H9 (cell line): ENCODE data around the gene CYTH3. TPM values are rescaled to one million over a fixed set of nuclear protein-coding genes. Genes with fewer than 3 reads are reported as not detected.
A peak's percentile ranks its signal among the peaks of the same experiment; 100 is the strongest.
"Not testable (repeated sequence)": the region's sequence is repeated elsewhere in the genome, so short reads cannot be mapped to it uniquely, and the experiment has no call there.

Experiments
- DNase-seq: peaks from one replicate; pipeline ENCODE4 v3.0.0-alpha.2; 2017
- H2AFZ ChIP-seq: one replicate; pipeline ENCODE4 v1.6.1; 2013; ENCODE audit warnings: mild to moderate bottlenecking, low read length, control low read depth, moderate library complexity
- H2AK5ac ChIP-seq: 2 replicates; pipeline ENCODE4 v1.6.1; 2013; ENCODE audit warnings: low read length, control low read depth, mixed read lengths; ENCODE audit not compliant: insufficient read length
- H2BK120ac ChIP-seq: one replicate; pipeline ENCODE4 v1.6.1; 2013; ENCODE audit warnings: low read depth, mild to moderate bottlenecking, low read length, control low read depth, inconsistent platforms; ENCODE audit not compliant: poor library complexity, severe bottlenecking
- H2BK12ac ChIP-seq: 2 replicates; pipeline ENCODE4 v1.6.1; 2013; ENCODE audit warnings: low read length, control low read depth, mixed read lengths, low read depth; ENCODE audit not compliant: insufficient read length
- H2BK15ac ChIP-seq: 2 replicates; pipeline ENCODE4 v1.6.1; 2013; ENCODE audit warnings: low read depth, low read length, control low read depth
- H2BK20ac ChIP-seq: one replicate; pipeline ENCODE4 v1.6.1; 2013; ENCODE audit warnings: low read depth, mild to moderate bottlenecking, low read length, control low read depth, inconsistent platforms; ENCODE audit not compliant: poor library complexity, severe bottlenecking
- H2BK5ac ChIP-seq: 2 replicates; pipeline ENCODE4 v1.6.1; 2013; ENCODE audit warnings: low read length, control low read depth, mixed read lengths; ENCODE audit not compliant: insufficient read length
- H3K14ac ChIP-seq: 2 replicates; pipeline ENCODE4 v1.6.1; 2013; ENCODE audit warnings: low read length, control low read depth; ENCODE audit not compliant: insufficient read depth
- H3K18ac ChIP-seq: 2 replicates; pipeline ENCODE4 v1.6.1; 2013; ENCODE audit warnings: low read depth, mild to moderate bottlenecking, mixed read lengths, low read length, control low read depth; ENCODE audit not compliant: insufficient read length
- H3K23ac ChIP-seq: 2 replicates; pipeline ENCODE4 v1.6.1; 2013; ENCODE audit warnings: low read length, control low read depth, mixed read lengths, low read depth; ENCODE audit not compliant: insufficient read length
- H3K23me2 ChIP-seq: 2 replicates; pipeline ENCODE4 v1.6.1; 2013; ENCODE audit warnings: low read depth, mild to moderate bottlenecking, mixed read lengths, low read length, control low read depth; ENCODE audit not compliant: insufficient read length, poor library complexity, severe bottlenecking
- H3K27ac ChIP-seq: 2 replicates; pipeline ENCODE4 v1.5.1; 2013; ENCODE audit warnings: low read length, control low read depth, mixed read lengths, low read depth; ENCODE audit not compliant: insufficient read length
- H3K27me3 ChIP-seq: 2 replicates; pipeline ENCODE4 v1.6.1; 2013; ENCODE audit warnings: low read length, control low read depth, inconsistent platforms; ENCODE audit not compliant: insufficient read depth
- H3K4ac ChIP-seq: 2 replicates; pipeline ENCODE4 v1.6.1; 2013; ENCODE audit warnings: low read depth, mild to moderate bottlenecking, control low read depth, inconsistent platforms, low read length, moderate library complexity
- H3K4me1 ChIP-seq: 2 replicates; pipeline ENCODE4 v1.6.1; 2013; ENCODE audit warnings: low read length, control low read depth, inconsistent platforms; ENCODE audit not compliant: insufficient read depth
- H3K4me2 ChIP-seq: 2 replicates; pipeline ENCODE4 v1.6.1; 2013; ENCODE audit warnings: low read length, control low read depth, mixed read lengths; ENCODE audit not compliant: insufficient read length, insufficient read depth
- H3K56ac ChIP-seq: 2 replicates; pipeline ENCODE4 v1.6.1; 2013; ENCODE audit warnings: low read depth, mild to moderate bottlenecking, mixed read lengths, low read length, control low read depth; ENCODE audit not compliant: insufficient read length
- H3K79me1 ChIP-seq: 2 replicates; pipeline ENCODE4 v1.6.1; 2013; ENCODE audit warnings: low read depth, mild to moderate bottlenecking, moderate library complexity, low read length, control low read depth, inconsistent platforms; ENCODE audit not compliant: insufficient read depth, poor library complexity, severe bottlenecking
- H3K79me2 ChIP-seq: 2 replicates; pipeline ENCODE4 v1.6.1; 2013; ENCODE audit warnings: low read length, control low read depth, inconsistent platforms; ENCODE audit not compliant: insufficient read depth
- H3K9ac ChIP-seq: 2 replicates; pipeline ENCODE4 v1.6.1; 2013; ENCODE audit warnings: low read length, control low read depth, mixed read lengths; ENCODE audit not compliant: insufficient read length; ENCODE audit errors: extremely low read depth
- H3K9me3 ChIP-seq: one replicate; pipeline ENCODE4 v1.6.1; 2013; ENCODE audit warnings: low read depth, low read length, inconsistent platforms; ENCODE audit not compliant: control insufficient read depth
- H3T11ph ChIP-seq: one replicate; pipeline ENCODE4 v1.6.1; 2013; ENCODE audit warnings: mild to moderate bottlenecking, low read length, control low read depth, inconsistent platforms
- H4K20me1 ChIP-seq: one replicate; pipeline ENCODE4 v1.6.1; 2013; ENCODE audit not compliant: control insufficient read depth, insufficient read length, insufficient read depth
- H4K5ac ChIP-seq: 2 replicates; pipeline ENCODE4 v1.6.1; 2013; ENCODE audit warnings: low read depth, mild to moderate bottlenecking, mixed read lengths, low read length, control low read depth; ENCODE audit not compliant: insufficient read length
- H4K8ac ChIP-seq: replicated peaks from 2 replicates; pipeline ENCODE4 v1.6.1; 2013; ENCODE audit warnings: low read length, control low read depth, mixed read lengths, low read depth; ENCODE audit not compliant: insufficient read length
- H4K91ac ChIP-seq: 2 replicates; pipeline ENCODE4 v1.6.1; 2013; ENCODE audit warnings: low read depth, mild to moderate bottlenecking, moderate library complexity, mixed read lengths, low read length, control low read depth; ENCODE audit not compliant: insufficient read length
- H3K27ac Mint-ChIP-seq, 3 experiments: 2 replicates in 2 of 3; 3 replicates in 1 of 3; pipeline ENCODE4 v1.8.0; 2020 to 2021; ENCODE audit warnings: mixed read lengths in 3 of 3, mild to moderate bottlenecking in 1 of 3, moderate library complexity in 1 of 3
- H3K27me3 Mint-ChIP-seq: 2 replicates; pipeline ENCODE4 v1.8.0; 2021; ENCODE audit warnings: low read depth, mild to moderate bottlenecking, moderate library complexity, mixed read lengths
- H3K36me3 Mint-ChIP-seq, 3 experiments: 2 replicates in 2 of 3; 3 replicates in 1 of 3; pipeline ENCODE4 v1.8.0; 2020 to 2021; ENCODE audit warnings: low read depth in 3 of 3, mixed read lengths in 3 of 3; ENCODE audit not compliant: insufficient read depth in 1 of 3
- H3K4me1 Mint-ChIP-seq, 2 experiments: 2 replicates each; pipeline ENCODE4 v1.8.0; 2020; ENCODE audit warnings: mixed read lengths in 2 of 2
- H3K4me3 Mint-ChIP-seq, 2 experiments: 2 replicates in 1 of 2; 3 replicates in 1 of 2; pipeline ENCODE4 v1.8.0; 2020 to 2021; ENCODE audit warnings: mild to moderate bottlenecking in 2 of 2, mixed read lengths in 2 of 2, moderate library complexity in 1 of 2
- H3K9me3 Mint-ChIP-seq, 2 experiments: 2 replicates in 1 of 2; 3 replicates in 1 of 2; pipeline ENCODE4 v1.8.0; 2020; ENCODE audit warnings: mild to moderate bottlenecking in 2 of 2, mixed read lengths in 2 of 2, moderate library complexity in 1 of 2
- WGBS: extraction: QIAGEN DNeasy Blood & Tissue Kit; methylation state at CpG from one replicate; pipeline ENCODE4 v1.1.7; 2013; ENCODE audit warnings: missing lambda C conversion rate, low lambda C conversion rate, mixed read lengths; ENCODE audit not compliant: insufficient read length; ENCODE audit errors: extremely low coverage; 5-methylcytosine and 5-hydroxymethylcytosine counted together
- total RNA-seq: library from RNA; stranded (reverse); gene quantifications from 2 replicates; pipeline ENCODE4 v1.2.1, GENCODE V29; 2021
- TF ChIP-seq, protein P1 (sequence below): fragments of 200-600 bp; sonication (generic); conservative IDR thresholded peaks from 3 replicates; pipeline ENCODE4 v1.8.0; 2021; ENCODE audit warnings: antibody characterized with exemption, mild to moderate bottlenecking

The CYTH3 gene
- total RNA-seq, 1 experiment from 2014 or later: 12.3 TPM

DNA sequence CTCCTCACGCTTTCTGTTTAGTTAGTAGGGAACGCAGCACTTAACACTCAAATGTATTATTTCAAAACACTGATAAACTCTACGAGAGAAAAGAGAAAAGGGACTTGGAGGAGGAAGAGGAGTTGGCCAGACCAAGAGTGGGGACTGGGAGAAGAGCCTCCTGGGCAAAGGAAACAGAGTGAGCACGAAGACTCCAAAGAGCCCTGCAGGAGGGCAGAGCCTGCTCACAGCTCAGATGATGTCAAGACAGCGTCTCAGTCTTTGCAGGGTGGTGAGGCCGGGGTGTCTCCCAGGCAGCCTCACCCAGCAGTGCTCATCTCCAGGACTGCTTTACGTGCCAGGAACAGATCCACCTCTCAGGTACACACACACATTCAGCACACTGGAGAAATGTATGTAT, 41.2 kb downstream of the CYTH3 start:
- Histone ChIP-seq H3K9me3 (no peaks in the 10 kb centered on the region), H2BK15ac (no peak overlapping the region), H4K8ac (no peak overlapping the region), H2BK12ac (no peak overlapping the region), H2BK120ac (no peak overlapping the region), H4K5ac (no peak overlapping the region), H3K23me2 (no peaks in the 10 kb centered on the region), H4K91ac (no peak overlapping the region), H3K14ac (no peak overlapping the region), H2BK20ac (no peak overlapping the region), H3K27me3 (no peaks in the 10 kb centered on the region), H3T11ph (no peak overlapping the region), H3K79me1 (no peaks in the 10 kb centered on the region), H3K4me2 (no peak overlapping the region), H2AFZ (no peak overlapping the region), H3K4me1 (no peaks in the 10 kb centered on the region), H3K23ac (no peak overlapping the region), H3K4ac (no peak overlapping the region), H3K79me2 (0 out of 2 replicates have a peak, but pooled peaks cover under 1% of the 10 kb centered on the region), H3K18ac (no peak overlapping the region), H4K20me1 (no peaks in the 10 kb centered on the region), H2BK5ac (no peak overlapping the region), H3K9ac (no peak overlapping the region), H2AK5ac (no peak overlapping the region), H3K27ac (no peak overlapping the region), H3K56ac (no peak overlapping the region)
- no CpG with 5 or more reads among the region's 7 CpGs for WGBS
- Mint-ChIP-seq H3K4me3 (no peak overlapping the region), H3K36me3 (no peaks in the 10 kb centered on the region), H3K9me3 (peaks cover 0 to under 1% of the 10 kb centered on the region in 2 experiments; a peak in 1 of 5 replicates), H3K27ac (peak overlapping the region; percentile 1 to 57 (median 16); a peak in 5 of 7 replicates), H3K4me1 (peaks cover 36 to 38% of the 10 kb centered on the region in 2 experiments), H3K27me3 (no peaks in the 10 kb centered on the region)
- DNase-seq: no peak
- TF ChIP-seq, protein P1, sequence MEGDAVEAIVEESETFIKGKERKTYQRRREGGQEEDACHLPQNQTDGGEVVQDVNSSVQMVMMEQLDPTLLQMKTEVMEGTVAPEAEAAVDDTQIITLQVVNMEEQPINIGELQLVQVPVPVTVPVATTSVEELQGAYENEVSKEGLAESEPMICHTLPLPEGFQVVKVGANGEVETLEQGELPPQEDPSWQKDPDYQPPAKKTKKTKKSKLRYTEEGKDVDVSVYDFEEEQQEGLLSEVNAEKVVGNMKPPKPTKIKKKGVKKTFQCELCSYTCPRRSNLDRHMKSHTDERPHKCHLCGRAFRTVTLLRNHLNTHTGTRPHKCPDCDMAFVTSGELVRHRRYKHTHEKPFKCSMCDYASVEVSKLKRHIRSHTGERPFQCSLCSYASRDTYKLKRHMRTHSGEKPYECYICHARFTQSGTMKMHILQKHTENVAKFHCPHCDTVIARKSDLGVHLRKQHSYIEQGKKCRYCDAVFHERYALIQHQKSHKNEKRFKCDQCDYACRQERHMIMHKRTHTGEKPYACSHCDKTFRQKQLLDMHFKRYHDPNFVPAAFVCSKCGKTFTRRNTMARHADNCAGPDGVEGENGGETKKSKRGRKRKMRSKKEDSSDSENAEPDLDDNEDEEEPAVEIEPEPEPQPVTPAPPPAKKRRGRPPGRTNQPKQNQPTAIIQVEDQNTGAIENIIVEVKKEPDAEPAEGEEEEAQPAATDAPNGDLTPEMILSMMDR: no peak

DNA sequence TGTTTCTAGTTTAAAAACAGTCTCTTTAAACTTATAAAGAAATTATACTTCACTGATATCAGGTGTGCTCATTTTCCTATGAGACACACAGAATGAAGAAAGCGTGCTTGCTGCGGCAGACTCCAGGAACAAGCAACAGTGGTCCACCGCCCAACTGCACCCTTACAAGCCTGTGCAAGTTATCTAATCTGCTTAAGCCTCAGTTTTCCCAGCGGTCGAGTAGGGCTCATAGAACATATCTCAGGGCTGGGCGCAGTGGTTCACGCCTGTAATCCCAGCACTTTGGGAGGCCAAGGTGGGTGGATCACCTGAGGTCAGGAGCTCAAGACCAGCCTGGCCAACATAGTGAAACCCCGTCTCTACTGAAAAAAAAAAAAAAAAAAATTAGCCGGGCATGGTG, 43.1 kb downstream of the CYTH3 start:
- not testable (repeated sequence) for H2BK20ac ChIP-seq, H2BK12ac ChIP-seq, H3K9me3 Mint-ChIP-seq, H3K9me3 ChIP-seq, H3K79me1 ChIP-seq, H3K27me3 ChIP-seq, H3K36me3 Mint-ChIP-seq, H3K9ac ChIP-seq, H3K14ac ChIP-seq, H3K79me2 ChIP-seq, H2AFZ ChIP-seq, H3K4me2 ChIP-seq, H4K8ac ChIP-seq, H3K23ac ChIP-seq, H3K18ac ChIP-seq, H4K91ac ChIP-seq, H3K27ac ChIP-seq, H2BK5ac ChIP-seq, H3K27me3 Mint-ChIP-seq, H4K5ac ChIP-seq, H4K20me1 ChIP-seq, H3K23me2 ChIP-seq, H3K4me1 ChIP-seq, H3K56ac ChIP-seq, H2BK15ac ChIP-seq, H2AK5ac ChIP-seq, H3K4me3 Mint-ChIP-seq, H3K27ac Mint-ChIP-seq, H3K4ac ChIP-seq, DNase-seq, H3T11ph ChIP-seq
- H3K4me1 Mint-ChIP-seq: peaks cover 36 to 38% of the 10 kb centered on the region in 2 experiments
- no CpG with 5 or more reads among the region's 9 CpGs for WGBS
- peak overlapping the region; percentile 28 for H2BK120ac ChIP-seq
